HepG2 (cell line): ENCODE measurements around the gene APOLD1.

ENCODE experiments used
- JUN ChIP-seq: sonication (generic); formaldehyde crosslinking; IDR thresholded peaks from 2 replicates; pipeline ENCODE4 v1.4.0; 2020; ENCODE audit warnings: mild to moderate bottlenecking, missing genetic modification reagents
- SMAD3 ChIP-seq: sonication (generic); formaldehyde crosslinking; IDR thresholded peaks from 2 replicates; pipeline ENCODE4 v1.4.0; 2020; ENCODE audit warnings: missing genetic modification reagents

DNA sequence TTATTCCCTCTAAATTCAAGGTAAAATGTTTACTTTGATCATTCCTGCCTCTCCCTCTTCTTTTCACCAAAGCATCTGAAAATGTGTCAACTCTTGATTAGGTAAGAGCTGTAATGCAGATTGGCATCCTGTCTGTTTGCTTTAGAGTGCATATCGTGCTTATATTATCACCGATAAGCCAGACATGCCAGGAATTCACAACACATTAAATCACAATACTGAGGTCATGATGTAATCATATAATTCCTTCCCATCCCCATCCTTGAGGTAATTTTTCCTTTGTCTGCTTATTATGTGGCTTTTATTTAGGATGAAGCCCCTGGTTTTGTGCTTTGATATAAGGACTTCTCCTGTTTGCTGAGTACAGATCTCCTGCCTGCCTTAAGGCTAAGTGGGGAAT is 37.8 kb downstream of the APOLD1 start:
- no peak for TF ChIP-seq SMAD3
- no peak for TF ChIP-seq JUN (CRISPR knock-in tag)
